Measurements from ENCODE around the gene FLT3LG. TPM values are rescaled to one million over a fixed set of nuclear protein-coding genes. Genes with fewer than 3 reads are reported as not detected.

FLT3LG gene
- total RNA-seq: not detected

GRCh38 chr19:49473868-49474541 lies at the start of gene FLT3LG:
Gene FLT3LG, plus strand, starts transcription at chr19:49474215. Its CDS starts 425 bp downstream, at chr19:49474640.

GRCh38 chr19:49425178-49425577 lies 48.8 kb upstream of the FLT3LG start, which contains the start of gene GFY:
Gene GFY, plus strand, starts transcription at chr19:49425388. Its CDS starts 1,043 bp downstream, at chr19:49426431.

GRCh38 chr19:49441210-49441959 lies 32.6 kb upstream of the FLT3LG start, which contains the start of gene SLC17A7:
Gene SLC17A7, minus strand, starts transcription at chr19:49441527. Its CDS starts 148 bp downstream, at chr19:49441379.

GRCh38 chr19:49451430-49452181 lies 22.4 kb upstream of the FLT3LG start, which contains the start of gene PIH1D1:
Gene PIH1D1, minus strand, starts transcription at chr19:49451814. Its CDS starts 240 bp downstream, at chr19:49451574.

GRCh38 chr19:49453013-49453756 lies 20.8 kb upstream of the FLT3LG start, which contains the start of gene ALDH16A1:
Gene ALDH16A1, plus strand, starts transcription at chr19:49453225. Its CDS starts 107 bp downstream, at chr19:49453332.

GRCh38 chr19:49487277-49488045 lies 13.4 kb downstream of the FLT3LG start, which contains the start of gene RPL13A:
Gene RPL13A, plus strand, starts transcription at chr19:49487608. Its CDS starts 22 bp downstream, at chr19:49487630.

Small RNA genes lying within 50 kb of the gene (small RNA-seq; reads per million reads assigned to genes)
- gene COX6CP7 (ENCODE audit: low replicate concordance) (not detected), gene MIR150 (ENCODE audit: low replicate concordance) (7.4 reads per million, percentile 89 among the genes with 10 or more reads in this experiment), gene SNORD32A (ENCODE audit: low replicate concordance) (not detected), gene SNORD33 (ENCODE audit: low replicate concordance) (not detected), gene SNORD34 (ENCODE audit: low replicate concordance) (not detected), gene SNORD35A (ENCODE audit: low replicate concordance) (not detected), gene SNORD35B (ENCODE audit: low replicate concordance) (not detected)

Other genes starting within 250 kb of the FLT3LG start
- gene SLC6A16, start 149.0 kb upstream of the FLT3LG start, total RNA-seq: 0.94 TPM
- 0.94 TPM for gene CD37, start 138.8 kb upstream of the FLT3LG start, total RNA-seq
- 9.4 TPM for gene TEAD2, start 111.8 kb upstream of the FLT3LG start, total RNA-seq
- gene DKKL1, start 110.3 kb upstream of the FLT3LG start, total RNA-seq: 1.9 TPM
- not detected for gene KASH5, start 86.0 kb upstream of the FLT3LG start, total RNA-seq
- gene PTH2, start 50.8 kb upstream of the FLT3LG start, total RNA-seq: not detected
- gene GFY, start 48.8 kb upstream of the FLT3LG start, total RNA-seq: not detected
- gene SLC17A7, start 32.7 kb upstream of the FLT3LG start, total RNA-seq: 36.6 TPM
- gene PIH1D1, start 22.4 kb upstream of the FLT3LG start, total RNA-seq: 62.9 TPM
- 7.5 TPM for gene ALDH16A1, start 21.0 kb upstream of the FLT3LG start, total RNA-seq
- gene RPL13A, start 13.4 kb downstream of the FLT3LG start, total RNA-seq: 2,146 TPM
- gene RPS11, start 22.2 kb downstream of the FLT3LG start, total RNA-seq: 4,186 TPM
- 11.6 TPM for gene FCGRT, start 38.4 kb downstream of the FLT3LG start, total RNA-seq
- 4.7 TPM for gene RCN3, start 53.8 kb downstream of the FLT3LG start, total RNA-seq
- gene NOSIP, start 106.3 kb downstream of the FLT3LG start, total RNA-seq: 32.9 TPM
- gene PRRG2, start 107.1 kb downstream of the FLT3LG start, total RNA-seq: 0.94 TPM
- gene PRR12, start 117.0 kb downstream of the FLT3LG start, total RNA-seq: 15.3 TPM
- gene RRAS, start 165.9 kb downstream of the FLT3LG start, total RNA-seq: 0.94 TPM
- 18.8 TPM for gene SCAF1, start 168.0 kb downstream of the FLT3LG start, total RNA-seq
- 11.3 TPM for gene IRF3, start 191.6 kb downstream of the FLT3LG start, total RNA-seq
- gene BCL2L12, start 191.7 kb downstream of the FLT3LG start, total RNA-seq: not detected
- 243 TPM for gene PRMT1, start 203.1 kb downstream of the FLT3LG start, total RNA-seq
- 1.9 TPM for gene ADM5, start 215.4 kb downstream of the FLT3LG start, total RNA-seq
- 58.5 TPM for gene CPT1C, start 216.9 kb downstream of the FLT3LG start, total RNA-seq

Data from parietal lobe (tissue), 2 donors.